ENCODE measurements around the gene TRMT112.

The TRMT112 gene

DNA sequence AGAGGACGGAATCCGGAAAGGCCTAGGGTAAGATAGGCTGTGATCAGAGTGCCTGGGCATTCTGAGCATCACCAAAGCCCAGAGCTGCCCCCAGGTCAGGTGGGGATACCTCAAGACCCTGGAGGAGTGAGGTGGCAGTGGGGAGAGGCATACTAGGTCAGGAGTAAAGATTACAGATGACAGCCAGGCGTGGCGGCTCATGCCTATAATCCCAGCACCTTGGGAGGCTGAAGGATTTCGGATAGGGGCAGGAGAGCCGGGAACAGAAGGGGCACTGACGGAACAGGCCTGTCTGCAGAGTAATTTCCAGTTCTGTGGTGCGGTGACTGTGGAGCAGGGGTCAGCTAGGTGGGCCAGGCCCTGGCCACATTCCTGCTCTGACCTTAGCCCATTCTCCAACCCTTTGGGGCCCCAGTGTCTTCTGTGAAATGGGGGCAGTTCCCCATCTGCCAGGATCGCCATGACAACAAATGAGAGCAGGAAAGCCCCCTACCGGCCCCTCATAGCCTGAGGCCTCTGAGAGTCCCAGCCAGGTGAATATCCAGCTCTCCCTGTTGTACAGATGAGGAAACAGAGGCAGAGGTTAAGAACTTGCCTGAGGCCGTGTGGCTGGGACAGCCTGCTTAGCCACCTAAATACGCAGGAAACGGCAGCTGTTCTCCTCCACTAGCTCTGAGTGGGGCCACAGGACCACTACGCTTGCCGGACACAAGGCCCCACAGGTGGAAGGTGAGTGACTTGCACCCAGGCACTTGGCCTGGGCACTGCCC, 42.1 kb downstream of the TRMT112 start:
- DNase-seq (ENCODE audit: low read depth in 2 of 2) = no peak

DNA sequence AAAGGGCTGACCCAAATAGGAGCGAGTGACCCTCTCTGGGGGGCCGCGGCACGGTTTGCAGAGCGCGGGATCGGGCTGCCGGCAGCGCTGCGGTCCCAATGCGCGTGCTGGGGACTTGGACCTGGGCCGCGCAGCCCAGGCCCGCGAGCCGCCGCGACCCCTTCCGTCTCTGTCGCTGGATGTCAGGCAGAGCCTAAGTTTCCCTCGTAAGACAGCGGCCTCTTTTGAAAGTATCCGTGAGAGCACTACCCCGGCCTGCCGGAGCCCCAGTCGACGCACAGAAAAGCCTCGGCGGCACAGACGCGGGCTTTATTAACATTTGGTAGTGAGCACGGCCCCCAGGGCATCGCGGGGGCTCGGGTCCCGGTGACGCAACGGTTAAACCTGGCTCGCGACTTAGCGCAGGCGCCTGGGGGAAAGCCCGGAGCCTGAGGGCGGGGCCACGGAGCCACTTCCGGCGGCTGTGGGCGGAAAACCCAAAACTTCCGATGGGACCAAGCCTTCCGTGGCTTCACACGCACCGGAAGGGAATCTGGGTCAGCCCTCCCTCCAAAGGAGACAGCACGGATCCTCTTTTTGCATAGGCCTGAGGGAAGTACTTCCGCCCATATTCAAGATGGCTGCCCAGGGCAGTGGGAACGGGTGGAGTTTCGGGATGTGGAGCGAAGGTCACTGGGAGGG, 47.7 kb downstream of the TRMT112 start:
- peak; percentile 100 for DNase-seq (ENCODE audit: low read depth in 2 of 2)

GRCh38 chr11:64268893-64269539, 48.3 kb downstream of the TRMT112 start:
- DNase-seq (ENCODE audit: low read depth in 2 of 2) = no peak

- DNase-seq (ENCODE audit: low read depth in 2 of 2) = no peak
Observed at GRCh38 chr11:64268025-64268892, 49.1 kb downstream of the TRMT112 start.

- no peak for DNase-seq (ENCODE audit: low read depth in 2 of 2)
Observed at GRCh38 chr11:64267207-64267945, 50.0 kb downstream of the TRMT112 start.
